TTC549 (cell line): ENCODE results near the gene TMEM209.
"Not testable (repeated sequence)": the region's sequence is repeated elsewhere in the genome, so short reads cannot be mapped to it uniquely, and the experiment has no call there.

Experiments
- FAIRE-seq: peaks from 2 replicates; lab custom pipeline; 2012; peaks lifted over from hg19 to GRCh38; lab: Jason Lieb, UNC

TMEM209 gene

GRCh38 chr7:130162196-130162595 is 43.0 kb downstream of the TMEM209 start:
- no peak for FAIRE-seq

DNA sequence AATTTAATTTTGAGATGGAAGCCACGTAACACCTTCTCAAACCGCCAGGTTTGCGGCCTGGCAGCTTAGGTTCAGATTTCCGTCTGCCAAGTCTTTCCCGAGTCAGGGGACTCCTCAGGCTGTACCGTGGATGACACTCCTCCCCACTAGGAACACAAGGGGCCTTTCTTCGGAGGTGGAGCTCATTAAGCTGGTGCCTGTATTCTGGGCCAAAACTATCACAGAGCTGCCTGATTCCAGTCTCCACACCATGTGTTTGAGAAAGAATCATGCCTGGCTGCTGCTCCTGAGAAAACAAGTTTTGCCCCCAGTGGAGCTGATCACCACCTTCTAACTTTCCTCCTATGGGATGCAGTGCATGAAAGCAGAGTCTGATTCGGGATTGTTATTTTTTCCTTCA is 44.8 kb downstream of the TMEM209 start:
- FAIRE-seq = no peak

- no peak for FAIRE-seq
Measured at GRCh38 chr7:130160023-130160422, 45.2 kb downstream of the TMEM209 start.

DNA sequence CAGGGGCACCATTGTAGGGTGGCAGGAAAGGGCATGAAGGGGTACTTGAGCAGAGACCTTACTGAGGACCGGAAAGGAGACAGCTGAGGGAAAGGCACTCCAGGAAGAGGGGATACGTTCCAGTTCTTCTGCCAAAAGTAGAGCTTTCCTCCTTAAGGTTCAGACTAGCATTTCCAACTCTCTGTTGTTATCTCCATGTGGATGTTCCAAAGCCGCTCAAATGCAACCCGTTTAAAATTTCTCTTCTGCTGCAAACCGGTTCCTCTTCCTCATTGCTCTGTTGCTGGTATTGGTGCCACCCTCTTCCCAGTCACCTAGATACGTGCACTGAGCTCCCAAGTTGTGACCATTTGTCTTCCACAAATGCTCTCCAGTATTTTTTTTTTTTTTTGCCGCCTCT is 47.5 kb downstream of the TMEM209 start:
- FAIRE-seq = no peak

DNA sequence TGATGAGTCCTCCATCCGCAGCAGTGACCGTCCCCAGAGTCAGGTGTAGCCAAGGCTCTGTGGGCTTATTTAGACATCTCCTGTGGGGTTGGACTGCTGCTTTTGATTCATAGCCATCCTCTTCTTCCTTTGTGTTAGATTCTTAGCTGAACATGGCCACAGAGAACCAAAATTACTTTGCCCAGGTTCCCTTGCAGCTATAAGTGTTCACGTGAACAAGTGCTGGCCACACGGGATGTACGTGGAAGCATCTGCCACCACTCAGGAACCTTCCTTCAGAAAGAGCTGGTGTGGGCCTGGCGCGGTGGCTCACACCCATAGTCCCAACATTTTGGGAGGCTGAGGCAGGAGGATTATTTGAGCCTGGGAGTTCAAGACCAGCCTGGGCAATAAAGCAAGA is 49.1 kb downstream of the TMEM209 start:
- no peak for FAIRE-seq

DNA sequence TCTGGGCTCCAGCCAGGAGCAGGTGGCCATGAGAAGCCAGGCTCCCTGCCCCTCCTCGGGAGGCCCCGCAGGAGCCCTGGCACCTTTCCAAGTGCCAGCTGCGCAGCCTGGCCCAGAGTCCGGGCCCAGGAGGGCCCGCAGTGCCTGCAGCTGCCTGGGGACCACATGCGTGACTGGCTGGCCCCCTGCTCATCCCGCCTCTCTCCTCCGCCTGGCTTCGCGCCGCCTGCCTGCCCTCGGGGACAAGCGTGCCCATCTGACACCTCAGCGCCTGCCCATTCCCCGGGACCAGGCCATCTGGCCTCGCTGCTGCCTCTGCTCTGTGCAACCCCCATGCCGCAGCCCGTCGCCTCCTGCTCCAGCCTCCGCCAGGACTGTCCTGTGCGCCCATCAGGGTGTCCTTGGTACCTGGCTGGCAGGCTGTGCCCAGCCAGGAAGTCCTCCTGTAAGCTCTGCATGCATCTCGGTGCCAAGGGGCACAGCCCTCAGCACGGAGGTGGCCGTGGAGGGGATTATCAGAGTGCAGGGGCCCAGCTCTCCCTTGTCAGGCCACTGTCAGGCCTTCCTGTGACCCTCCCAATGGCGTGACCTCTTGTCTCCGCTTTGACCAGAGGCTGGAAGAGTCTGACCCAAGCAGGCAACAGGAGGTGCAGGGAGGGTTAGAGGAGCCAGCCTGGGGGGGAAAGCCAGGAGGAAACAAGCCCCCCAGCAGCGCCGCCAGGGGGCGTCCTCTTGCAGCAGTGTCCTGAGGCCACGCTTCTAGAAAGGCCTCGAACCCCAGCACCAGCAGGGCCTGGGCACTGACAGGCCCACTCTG is 50.5 kb downstream of the TMEM209 start:
- no peak for FAIRE-seq

- FAIRE-seq = no peak
Measured at GRCh38 chr7:130154131-130154500, 51.1 kb downstream of the TMEM209 start.

DNA sequence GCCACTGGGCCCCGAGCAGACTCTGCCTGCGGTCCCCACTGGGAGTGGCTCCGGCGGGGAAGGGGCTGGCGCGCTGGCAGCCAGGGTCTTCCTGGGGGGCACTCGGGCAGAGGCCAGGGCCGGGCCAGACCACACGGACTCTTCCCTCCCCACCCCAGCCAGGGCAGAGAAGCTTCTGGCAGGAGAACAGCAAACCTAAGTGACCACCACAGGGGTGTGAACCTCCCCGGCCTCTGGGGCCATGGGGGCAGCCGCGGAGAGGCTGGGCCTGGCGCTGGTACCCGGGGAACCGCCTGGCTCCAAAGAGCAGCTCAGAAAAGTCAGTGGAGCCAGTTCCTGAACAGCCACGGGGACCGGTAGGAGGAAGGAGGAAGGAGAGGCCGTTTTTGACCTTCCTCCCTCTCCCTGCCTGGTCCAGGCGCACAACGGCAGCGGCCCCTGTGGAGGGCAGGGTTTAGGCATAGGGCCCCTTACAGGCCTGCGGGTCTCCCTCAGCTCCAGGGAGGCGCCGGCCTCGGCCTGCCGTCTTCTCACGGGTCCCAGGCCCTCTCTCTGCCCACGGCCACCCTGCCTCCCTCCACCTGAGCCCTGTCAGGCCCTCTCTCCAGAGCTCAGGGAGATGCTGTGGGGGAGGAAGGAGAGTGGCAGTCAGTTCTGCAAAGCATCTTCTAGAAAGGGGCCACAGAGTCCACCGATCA is 51.8 kb downstream of the TMEM209 start:
- FAIRE-seq = no peak

DNA sequence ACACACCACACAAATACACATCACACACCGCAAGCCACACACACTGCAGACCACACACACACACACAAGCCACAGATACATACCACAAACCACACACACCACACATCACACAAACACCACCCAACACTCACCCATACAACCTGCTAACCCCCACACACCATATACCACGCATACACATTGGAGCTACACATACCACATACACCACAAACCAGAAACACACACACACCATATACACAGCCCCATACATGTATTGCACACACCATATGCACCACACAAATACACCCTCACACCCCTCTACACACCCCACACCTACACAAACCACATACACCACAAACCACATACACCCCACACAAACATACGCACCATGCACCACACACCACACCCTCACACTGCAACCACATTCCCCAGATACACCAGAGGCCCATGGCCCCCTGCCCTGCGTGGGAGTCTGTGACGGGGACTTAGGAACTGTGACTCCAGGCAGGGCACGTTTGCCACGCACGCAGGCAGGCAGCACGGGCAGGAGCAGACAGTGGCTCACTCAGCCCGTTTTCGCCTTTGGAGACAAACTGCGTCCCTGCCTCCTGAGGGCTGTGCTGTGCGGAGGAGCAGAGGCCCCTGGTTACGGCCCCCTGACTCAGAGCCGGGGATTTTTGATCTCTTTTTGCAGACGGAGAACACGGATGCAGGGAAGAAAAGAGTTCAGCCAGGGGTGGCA is 52.6 kb downstream of the TMEM209 start:
- FAIRE-seq = no peak

GRCh38 chr7:130151591-130152492 is 53.4 kb downstream of the TMEM209 start:
- FAIRE-seq = no peak

DNA sequence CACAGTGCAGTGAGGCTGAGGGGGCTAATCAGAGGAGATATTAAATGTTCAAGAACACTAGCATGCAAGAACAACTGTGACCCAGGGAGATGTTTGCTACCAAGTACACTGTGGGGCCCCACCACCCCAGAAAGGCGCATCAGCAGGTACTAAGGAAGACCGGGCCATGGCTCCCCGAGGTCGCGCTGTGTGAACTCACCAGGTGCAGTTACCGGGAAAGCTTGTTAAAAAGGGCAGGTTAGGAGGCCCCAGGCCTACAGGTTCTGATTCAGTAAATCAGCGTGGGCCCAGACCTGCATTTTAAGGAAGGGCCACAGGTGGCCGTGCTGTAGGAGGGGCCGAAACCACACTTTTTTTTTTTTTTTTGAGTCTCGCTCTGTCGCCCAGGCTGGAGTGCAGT is 54.6 kb downstream of the TMEM209 start:
- FAIRE-seq = no peak

DNA sequence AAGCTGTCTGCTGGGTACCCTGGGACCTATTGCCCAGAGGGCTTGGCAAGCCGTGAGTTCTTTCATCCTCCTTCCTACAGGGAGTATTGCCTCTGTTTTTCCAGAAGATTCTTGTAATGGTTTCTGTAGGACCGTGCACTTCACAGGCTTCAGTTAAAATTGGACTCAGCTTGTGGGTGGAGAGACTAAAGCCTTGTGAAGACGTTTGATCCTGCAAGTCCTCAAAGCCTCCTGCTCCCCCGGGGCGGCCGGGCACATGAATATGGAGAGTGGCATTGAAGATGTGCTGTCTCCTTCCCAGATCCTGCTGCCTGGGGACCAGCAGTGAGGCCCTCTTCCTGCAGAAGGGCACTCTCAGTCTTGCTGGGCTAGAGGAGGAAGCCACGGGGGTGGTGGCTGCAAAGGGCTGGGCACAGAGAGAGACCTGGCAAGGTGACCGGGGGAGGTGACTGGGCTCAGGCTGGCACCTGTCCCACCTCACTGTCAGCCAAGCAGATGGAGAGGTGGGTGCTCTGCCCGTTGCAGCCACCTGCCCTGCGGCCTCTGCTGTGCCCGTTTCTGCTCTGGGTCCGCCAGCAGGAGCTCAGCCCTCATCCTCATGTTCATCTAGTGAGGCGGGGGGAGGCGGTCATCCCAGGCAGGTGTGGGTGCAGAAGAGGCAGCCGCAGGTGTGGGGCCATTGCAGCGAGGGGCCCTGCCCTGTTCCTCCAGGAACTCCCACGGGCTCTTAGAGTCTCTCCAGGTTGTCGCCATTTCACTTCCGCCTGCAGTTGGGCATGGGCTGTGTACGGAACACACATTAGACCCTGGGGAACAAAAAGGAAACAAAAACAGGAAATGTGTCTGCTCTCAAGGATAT is 55.7 kb downstream of the TMEM209 start:
- no peak for FAIRE-seq

- FAIRE-seq = no peak
Measured at GRCh38 chr7:130148561-130148960, 56.6 kb downstream of the TMEM209 start.

- no peak for FAIRE-seq
Measured at GRCh38 chr7:130147710-130148325, 57.4 kb downstream of the TMEM209 start.

GRCh38 chr7:130146693-130147405 is 58.4 kb downstream of the TMEM209 start:
- no peak for FAIRE-seq

GRCh38 chr7:130146142-130146541 is 59.1 kb downstream of the TMEM209 start:
- not testable (repeated sequence) for FAIRE-seq

DNA sequence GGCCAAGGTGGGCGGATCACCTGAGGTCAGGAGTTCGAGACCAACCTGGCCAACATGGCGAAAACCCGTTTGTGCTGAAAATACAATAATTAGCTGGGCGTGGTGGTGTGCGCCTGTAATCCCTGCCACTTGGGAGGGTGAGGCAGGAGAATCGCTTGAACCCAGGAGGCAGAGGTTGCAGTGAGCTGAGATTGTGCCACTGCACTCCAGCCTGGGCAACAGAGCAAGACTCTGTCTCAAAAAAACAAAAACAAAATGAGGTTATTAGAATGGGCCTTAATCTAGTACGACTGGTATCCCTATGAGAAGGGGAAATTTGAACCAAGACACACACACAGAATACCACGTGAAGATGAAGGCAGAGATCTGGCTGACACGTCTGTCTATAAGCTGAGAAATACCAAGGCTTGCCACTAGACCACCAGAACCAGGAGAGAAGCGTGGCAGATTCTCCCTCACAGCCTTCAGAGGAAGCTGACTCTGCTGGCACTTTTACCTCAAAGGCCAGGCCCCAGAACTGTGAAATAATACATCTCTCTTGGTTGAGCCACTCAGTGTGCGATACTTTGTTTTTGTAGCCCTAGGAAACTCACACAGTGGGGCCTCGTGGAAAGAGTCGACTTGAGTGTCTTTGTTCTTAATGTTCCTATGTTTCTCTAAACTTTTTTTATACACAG is 59.6 kb downstream of the TMEM209 start:
- no peak for FAIRE-seq

DNA sequence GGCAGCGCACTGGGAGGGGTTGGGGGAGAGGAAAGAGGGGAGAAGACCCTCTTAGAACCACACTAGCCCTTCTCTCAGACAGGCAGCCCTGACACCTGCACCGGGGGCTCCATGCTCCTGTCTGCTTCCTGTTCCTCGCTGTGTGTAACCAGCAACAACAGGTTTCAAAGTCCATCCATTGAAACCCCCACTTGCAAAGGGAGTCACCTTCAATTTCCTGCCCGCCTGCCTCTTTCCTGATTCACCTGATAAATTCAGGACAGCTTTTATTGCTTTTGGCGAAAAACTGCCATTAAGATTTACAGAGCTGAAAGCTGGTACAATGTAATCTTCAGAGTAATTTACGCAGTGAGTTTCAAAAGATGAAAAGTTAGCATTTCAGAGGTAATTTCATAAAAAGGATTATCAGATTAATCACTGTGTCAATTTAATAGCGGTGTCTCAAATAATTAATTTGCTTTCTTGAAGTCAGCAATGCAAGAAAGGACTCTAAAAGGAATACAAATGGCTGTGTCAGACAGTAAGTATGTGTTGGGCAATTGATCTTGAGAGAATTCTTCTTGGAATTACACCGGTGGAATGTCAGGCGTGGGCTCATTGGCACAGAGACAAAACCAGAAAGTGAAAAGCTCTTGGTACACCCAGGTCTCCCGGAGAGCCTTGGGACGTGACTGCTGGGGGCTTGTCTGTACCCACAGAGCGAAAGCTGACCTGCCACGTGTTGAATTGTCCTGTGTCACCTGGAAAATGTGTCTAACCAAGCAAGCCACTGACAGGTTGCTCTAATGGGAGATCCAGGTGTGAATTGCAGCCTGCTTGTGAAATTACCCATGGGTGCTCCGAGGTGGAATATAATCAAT is 60.7 kb downstream of the TMEM209 start:
- no peak for FAIRE-seq

DNA sequence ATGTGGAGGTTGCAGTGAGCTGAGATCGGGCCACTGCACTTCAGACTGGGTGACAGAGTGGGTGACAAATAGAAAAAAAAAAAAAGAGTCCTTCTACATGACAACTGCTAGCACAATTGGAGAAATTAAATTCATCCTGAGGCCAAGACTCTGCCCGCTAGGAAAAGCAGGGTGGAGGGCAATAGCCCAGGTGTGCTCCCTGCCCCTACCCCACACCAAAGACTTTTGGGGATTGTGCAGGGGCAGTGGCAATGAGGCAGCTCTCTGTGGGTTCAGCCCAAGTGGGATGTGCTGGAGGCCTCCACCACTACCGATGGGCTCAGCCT is 61.3 kb downstream of the TMEM209 start:
- no peak for FAIRE-seq
